HCT116 (cell line): ENCODE data around the gene RNF112. TPM values are rescaled to one million over a fixed set of nuclear protein-coding genes. Genes with fewer than 3 reads are reported as not detected.

Experiments
- ATAC-seq: fragments of 200-7000 bp; cut with Tn5 transposase; 2 replicates; pipeline ENCODE4 v1.9.1; 2020; ENCODE audit warnings: mild to moderate bottlenecking, moderate library complexity
- BruUV-seq: library from RNA; stranded (reverse); fragments of 400-500 nt; replicated peaks from 2 replicates; lab custom pipeline; 2021; lab: Mats Ljungman, UMichigan
- CTCF ChIA-PET: fragments of 300-600 bp; sonication (Branson Sonifier 250); formaldehyde crosslinking; loops from one replicate; lab custom pipeline; 2021; ENCODE audit warnings: antibody characterized with exemption; lab: Charles Lee
- POLR2A ChIA-PET: fragments of 300-600, 350-600 bp; sonication (Branson Sonifier 250); formaldehyde crosslinking; loops from one replicate; lab custom pipeline; 2021; ENCODE audit warnings: antibody characterized with exemption; lab: Charles Lee
- RAD21 ChIA-PET, 2 experiments: fragments of 300-600 bp; sonication (Branson Sonifier 250); formaldehyde crosslinking; loops; one replicate each; lab custom pipeline; 2023; ENCODE audit warnings: low total read pairs in 2 of 2; ENCODE audit not compliant: uncharacterized antibody in 2 of 2, unreplicated experiment in 2 of 2, low non-redundant PET in 1 of 2; lab: Charles Lee
- DNase-seq: peaks from one replicate; pipeline ENCODE4 v3.0.0-alpha.2; 2010; ENCODE audit warnings: low read depth, low spot score
- H2AFZ ChIP-seq: fragments of 200-600 bp; shearing (Covaris generic), sonication (generic); 2 replicates; pipeline ENCODE4 v1.6.1; 2017; ENCODE audit warnings: low read depth, mixed run types, mixed read lengths, antibody characterized with exemption, low read length; ENCODE audit not compliant: poor library complexity, severe bottlenecking
- H3K27ac ChIP-seq: 2 replicates; pipeline ENCODE4 v1.5.1; 2012; ENCODE audit warnings: low read depth, low read length
- H3K27me3 ChIP-seq: fragments of 200-600 bp; sonication (generic); 2 replicates; pipeline ENCODE4 v1.6.1; 2016; ENCODE audit warnings: mixed run types, low read length, mixed read lengths; ENCODE audit not compliant: insufficient read depth
- H3K36me3 ChIP-seq, 2 experiments: fragments of 200-500 bp in 1 of 2; fragments of 200-600 bp in 1 of 2; sonication (Bioruptor generic) in 1 of 2; sonication (generic) in 1 of 2; 2 replicates each; pipeline versions ENCODE4 v1.5.1 to v1.6.1; 2014 to 2016; ENCODE audit warnings: low read length in 2 of 2, inconsistent platforms in 1 of 2, mixed read lengths in 1 of 2, mixed run types in 1 of 2; ENCODE audit not compliant: insufficient read depth in 2 of 2, control insufficient read depth in 1 of 2
- H3K4me1 ChIP-seq, 2 experiments: fragments of 200-600 bp in 1 of 2; sonication (generic) in 1 of 2; 2 replicates each; pipeline versions ENCODE4 v1.5.1 to v1.6.1; 2012 to 2017; ENCODE audit warnings: low read length in 2 of 2, inconsistent platforms in 1 of 2, mild to moderate bottlenecking in 1 of 2, mixed read lengths in 1 of 2, mixed run types in 1 of 2, moderate library complexity in 1 of 2; ENCODE audit not compliant: insufficient read depth in 2 of 2, control insufficient read depth in 1 of 2
- H3K4me2 ChIP-seq: fragments of 200-600 bp; sonication (generic); 2 replicates; pipeline ENCODE4 v1.6.1; 2017; ENCODE audit warnings: mixed run types, low read length, mixed read lengths
- H3K4me3 ChIP-seq, 2 experiments: fragments of 200-600 bp in 1 of 2; sonication (generic) in 1 of 2; replicated peaks in 1 of 2; 2 replicates each; pipeline ENCODE4 v1.5.1; 2011 to 2016; ENCODE audit warnings: low read length in 2 of 2, control low read depth in 1 of 2, low read depth in 1 of 2, mild to moderate bottlenecking in 1 of 2, mixed read lengths in 1 of 2, mixed run types in 1 of 2
- H3K79me2 ChIP-seq: fragments of 200-600 bp; sonication (generic); 2 replicates; pipeline ENCODE4 v1.6.1; 2017; ENCODE audit warnings: mild to moderate bottlenecking, mixed run types, low read length, moderate library complexity, mixed read lengths; ENCODE audit not compliant: insufficient read depth
- H3K9ac ChIP-seq: fragments of 200-600 bp; sonication (generic); 2 replicates; pipeline ENCODE4 v1.6.1; 2016; ENCODE audit warnings: low read length, mixed read lengths
- H3K9me2 ChIP-seq: fragments of 200-600 bp; sonication (generic), shearing (Covaris generic); 2 replicates; pipeline ENCODE4 v1.6.1; 2017; ENCODE audit warnings: mixed run types, mild to moderate bottlenecking, moderate library complexity; ENCODE audit not compliant: insufficient read depth
- H3K9me3 ChIP-seq, 2 experiments: fragments of 200-500 bp in 1 of 2; fragments of 200-600 bp in 1 of 2; sonication (Bioruptor generic) in 1 of 2; sonication (generic) in 1 of 2; 2 replicates each; pipeline ENCODE4 v1.6.1; 2014 to 2017; ENCODE audit warnings: low read length in 2 of 2, mixed read lengths in 2 of 2, inconsistent platforms in 1 of 2, low read depth in 1 of 2, mild to moderate bottlenecking in 1 of 2, mixed run types in 1 of 2, moderate library complexity in 1 of 2; ENCODE audit not compliant: control insufficient read depth in 1 of 2, insufficient read depth in 1 of 2
- H4K20me1 ChIP-seq: fragments of 200-600 bp; sonication (generic), shearing (Covaris generic); 2 replicates; pipeline ENCODE4 v1.6.1; 2017; ENCODE audit warnings: mixed run types, mild to moderate bottlenecking, moderate library complexity; ENCODE audit not compliant: insufficient read depth
- ATF3 ChIP-seq: IDR thresholded peaks from 2 replicates; pipeline ENCODE4 v1.6.1; 2012
- CEBPB ChIP-seq: IDR thresholded peaks from 2 replicates; pipeline ENCODE4 v1.6.1; 2012; ENCODE audit warnings: low read depth
- CTCF ChIP-seq, 3 experiments: fragments of 200-600 bp in 1 of 3; sonication (generic) in 1 of 3; IDR thresholded peaks in 2 of 3; conservative IDR thresholded peaks in 1 of 3; 2 replicates each; pipeline ENCODE4 v1.5.1; 2012 to 2017; ENCODE audit warnings: low read depth in 2 of 3, low read length in 2 of 3, antibody characterized with exemption in 1 of 3, borderline replicate concordance in 1 of 3, control low read depth in 1 of 3, mild to moderate bottlenecking in 1 of 3, mixed read lengths in 1 of 3, mixed run types in 1 of 3, moderate library complexity in 1 of 3; ENCODE audit not compliant: insufficient read depth in 1 of 3
- EGR1 ChIP-seq: IDR thresholded peaks from 2 replicates; pipeline ENCODE4 v1.6.1; 2012; ENCODE audit warnings: low read depth
- ELF1 ChIP-seq: IDR thresholded peaks from 2 replicates; pipeline ENCODE4 v1.6.1; 2012; ENCODE audit warnings: low read depth, borderline replicate concordance
- EZH2 ChIP-seq: fragments of 200-600 bp; sonication (generic); IDR thresholded peaks from 2 replicates; pipeline ENCODE4 v1.6.1; 2017; ENCODE audit warnings: antibody characterized with exemption, mixed run types
- FOSL1 ChIP-seq: IDR thresholded peaks from 2 replicates; pipeline ENCODE4 v1.6.1; 2012; ENCODE audit warnings: low read depth
- MAX ChIP-seq: IDR thresholded peaks from 2 replicates; pipeline ENCODE4 v1.6.1; 2012
- POLR2A ChIP-seq: IDR thresholded peaks from 2 replicates; pipeline ENCODE4 v1.7.0; 2011; ENCODE audit warnings: borderline replicate concordance; ENCODE audit not compliant: insufficient read depth, insufficient read length; ENCODE audit errors: extremely low read depth
- POLR2AphosphoS5 ChIP-seq: IDR thresholded peaks from 2 replicates; pipeline ENCODE4 v1.6.1; 2011; ENCODE audit warnings: mild to moderate bottlenecking, low read depth, low read length, moderate library complexity
- RAD21 ChIP-seq: IDR thresholded peaks from 2 replicates; pipeline ENCODE4 v1.6.1; 2012; ENCODE audit warnings: low read depth, mild to moderate bottlenecking
- SIN3A ChIP-seq: IDR thresholded peaks from 2 replicates; pipeline ENCODE4 v1.6.1; 2012; ENCODE audit warnings: low read depth
- YY1 ChIP-seq: IDR thresholded peaks from 2 replicates; pipeline ENCODE4 v1.6.1; 2011; ENCODE audit warnings: low read length, low read depth, moderate library complexity, mild to moderate bottlenecking; ENCODE audit not compliant: insufficient replicate concordance; ENCODE audit errors: extremely low read depth
- ZBTB33 ChIP-seq: IDR thresholded peaks from 2 replicates; pipeline ENCODE4 v1.6.1; 2011; ENCODE audit warnings: mild to moderate bottlenecking, low read length, moderate library complexity; ENCODE audit not compliant: insufficient replicate concordance; ENCODE audit errors: extremely low read depth
- ZFX ChIP-seq: fragments of 450-650 bp; IDR thresholded peaks from 2 replicates; pipeline ENCODE4 v1.6.1; 2017
- ZNF274 ChIP-seq: fragments of 200-500 bp; sonication (Bioruptor generic); IDR thresholded peaks from 2 replicates; pipeline ENCODE4 v1.6.1; 2014; ENCODE audit warnings: mild to moderate bottlenecking, low read depth, low read length, inconsistent platforms
- intact Hi-C: fragments of 100-400 bp; cut with micrococcal nuclease; formaldehyde crosslinking; loops from 2 replicates; pipeline ENCODE4 v1.10.0; 2022
- total RNA-seq: library from RNA; stranded (reverse); gene quantifications from one replicate; pipeline ENCODE4 v1.2.1, GENCODE V29; 2021; ENCODE audit not compliant: unreplicated experiment

The RNF112 gene
- total RNA-seq, 1 experiment from 2014 or later: 0.98 TPM

- H3K9ac ChIP-seq: no peak overlapping the region
- no peaks in the 10 kb centered on the region for H3K9me2 ChIP-seq
- CTCF ChIA-PET: interaction anchor here (1.5 kb wide), 1 partner anchor 14 kb away, joined by 3 read pairs; the partner anchor contains the start of gene MAPK7
- TF ChIP-seq EZH2: no peak
- no peak for TF ChIP-seq POLR2A
- no peak for TF ChIP-seq FOSL1
- no peak for TF ChIP-seq YY1
- TF ChIP-seq EGR1: no peak
- TF ChIP-seq ZFX: no peak
- TF ChIP-seq CTCF (IDR thresholded peaks at IDR 0.05 in 2 of 3, conservative IDR thresholded peaks at IDR 0.05 in 1 of 3; ENCODE audit: borderline replicate concordance in 1 of 3, insufficient read depth in 1 of 3, low read depth in 2 of 3, low read length in 2 of 3): no peak
- no peak for TF ChIP-seq RAD21
- TF ChIP-seq ZNF274: no peak
- no peak for TF ChIP-seq ELF1
- no peak for TF ChIP-seq CEBPB
- no peak for TF ChIP-seq ATF3
- no peak for TF ChIP-seq SIN3A
- no peak for TF ChIP-seq POLR2AphosphoS5
- TF ChIP-seq MAX: no peak
- TF ChIP-seq ZBTB33: no peak
- TF ChIP-seq, all 23 proteins: peak for 0
- H2AFZ ChIP-seq: no peak overlapping the region
- intact Hi-C loops: no loop called here
- DNase-seq (no peak), ATAC-seq (no peak)
- H3K36me3 ChIP-seq: no peaks in the 10 kb centered on the region
- peaks cover 0 to 11% of the 10 kb centered on the region in 2 experiments; a peak in 2 of 4 replicates for H3K4me1 ChIP-seq
- ChIA-PET POLR2A (no interaction called here), RAD21 (no interaction called here)
- no TSS peak for BruUV-seq
- no peaks in the 10 kb centered on the region for H3K9me3 ChIP-seq
- no peak overlapping the region for H3K27ac ChIP-seq
- no peaks in the 10 kb centered on the region for H3K27me3 ChIP-seq
- H4K20me1 ChIP-seq: no peaks in the 10 kb centered on the region
- no peak overlapping the region for H3K4me2 ChIP-seq
- H3K79me2 ChIP-seq: no peaks in the 10 kb centered on the region
- no peak overlapping the region for H3K4me3 ChIP-seq
These were observed 18.7 kb upstream of the RNF112 start for GRCh38 chr17:19392303-19392702.
